ENCODE results near the gene CLEC16A.
A peak's percentile ranks its signal among the peaks of the same experiment; 100 is the strongest.

The CLEC16A gene

DNA sequence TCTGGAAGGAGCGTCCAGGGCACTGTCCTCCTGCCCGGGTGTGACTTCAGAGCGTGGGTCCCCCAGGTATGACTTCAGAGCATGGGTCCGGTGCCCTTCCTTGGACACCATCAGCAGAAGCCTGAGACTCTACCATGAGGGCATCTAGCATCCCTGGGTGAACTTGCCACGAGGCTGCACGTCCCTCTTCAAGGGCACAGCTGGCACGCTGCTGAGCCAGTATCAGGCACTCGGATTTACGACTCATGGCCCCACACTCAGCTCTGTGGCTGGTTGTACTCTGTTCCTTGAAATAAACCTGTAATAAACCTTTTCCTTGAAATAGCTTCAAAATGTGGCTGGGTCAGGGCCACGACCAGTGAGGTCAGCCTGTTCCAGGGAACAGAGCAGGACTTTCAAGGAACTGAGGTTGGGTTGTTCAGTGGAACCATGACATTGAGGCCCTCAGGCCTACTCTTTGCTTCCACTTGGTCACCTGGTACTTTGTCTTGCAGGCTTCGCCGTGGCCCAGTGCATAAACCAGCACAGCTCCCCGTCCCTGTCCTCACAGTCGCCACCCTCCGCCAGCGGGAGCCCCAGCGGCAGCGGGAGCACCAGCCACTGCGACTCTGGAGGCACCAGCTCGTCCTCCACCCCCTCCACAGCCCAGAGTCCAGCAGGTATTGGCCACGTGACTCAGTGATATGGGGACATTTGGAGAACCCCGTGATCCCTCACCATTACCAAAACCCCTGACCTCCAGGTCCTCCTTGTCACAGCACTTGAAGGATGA, 221.7 kb downstream of the CLEC16A start:
- Mint-ChIP-seq H3K27ac (peak overlapping the region; percentile 41), H3K36me3 (ENCODE audit: low read depth) (peaks cover 59% of the 10 kb centered on the region), H3K27me3 (no peaks in the 10 kb centered on the region), H3K9me3 (no peaks in the 10 kb centered on the region), H3K4me3 (no peak overlapping the region), H3K4me1 (ENCODE audit: low read depth) (peaks cover 25% of the 10 kb centered on the region)
- no peak for DNase-seq

DNA sequence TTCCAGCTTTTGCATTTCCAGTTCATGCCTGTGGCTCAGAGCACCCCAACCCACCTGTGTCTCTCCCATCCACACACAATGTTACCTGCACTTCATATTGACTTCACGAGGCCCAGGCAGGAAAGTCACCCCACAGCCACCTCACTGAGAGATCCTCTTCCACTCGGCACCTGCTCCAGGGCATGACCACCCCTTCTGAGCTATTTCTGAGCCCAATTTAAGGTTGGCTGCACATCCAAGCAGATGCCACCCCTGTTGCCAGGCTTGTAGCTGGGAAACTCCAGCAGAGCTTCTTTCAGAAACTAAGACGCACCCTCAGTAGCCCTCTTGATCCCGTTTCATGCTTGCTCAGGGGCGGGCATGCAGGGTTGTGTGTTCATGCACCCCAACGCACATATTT, 223.2 kb downstream of the CLEC16A start:
- Mint-ChIP-seq H3K4me3 (no peak overlapping the region), H3K27ac (no peak overlapping the region), H3K9me3 (no peaks in the 10 kb centered on the region), H3K4me1 (ENCODE audit: low read depth) (peaks cover 23% of the 10 kb centered on the region), H3K36me3 (ENCODE audit: low read depth) (peaks cover 63% of the 10 kb centered on the region), H3K27me3 (no peaks in the 10 kb centered on the region)
- no peak for DNase-seq

DNA sequence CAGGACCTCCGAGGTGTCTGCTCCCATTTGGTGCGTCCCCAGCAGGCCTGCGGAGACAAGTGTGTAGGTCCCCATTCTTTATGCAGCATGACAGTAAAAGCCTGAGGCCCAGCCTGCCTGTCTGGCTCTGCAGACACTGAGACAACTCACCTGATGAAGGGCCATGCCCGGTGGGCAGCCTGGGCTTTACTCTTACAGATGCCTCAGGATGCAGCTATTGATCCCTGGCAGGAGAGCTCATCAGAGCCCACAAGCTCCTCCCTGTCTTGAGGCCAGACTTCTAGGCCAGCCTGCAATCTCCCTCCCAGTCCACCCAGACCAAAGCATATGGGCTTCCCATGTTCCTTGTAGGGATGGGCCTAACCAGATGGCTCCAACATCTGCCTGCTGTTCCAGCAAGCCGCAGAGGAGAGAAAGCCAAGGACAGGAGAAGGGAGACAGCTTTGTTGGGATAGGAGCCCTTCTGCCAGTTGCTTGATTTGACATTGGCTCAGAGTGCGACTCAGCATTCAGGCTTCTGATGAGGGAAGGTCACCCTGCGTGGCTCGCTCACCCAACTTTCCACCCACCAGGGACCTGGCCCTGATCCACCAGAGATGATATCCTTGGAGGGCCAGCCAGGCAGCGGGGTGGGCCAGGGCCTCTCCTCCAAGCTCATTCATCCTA, 224.2 kb downstream of the CLEC16A start:
- Mint-ChIP-seq H3K36me3 (ENCODE audit: low read depth) (peaks cover 70% of the 10 kb centered on the region), H3K4me1 (ENCODE audit: low read depth) (peaks cover 23% of the 10 kb centered on the region)

DNA sequence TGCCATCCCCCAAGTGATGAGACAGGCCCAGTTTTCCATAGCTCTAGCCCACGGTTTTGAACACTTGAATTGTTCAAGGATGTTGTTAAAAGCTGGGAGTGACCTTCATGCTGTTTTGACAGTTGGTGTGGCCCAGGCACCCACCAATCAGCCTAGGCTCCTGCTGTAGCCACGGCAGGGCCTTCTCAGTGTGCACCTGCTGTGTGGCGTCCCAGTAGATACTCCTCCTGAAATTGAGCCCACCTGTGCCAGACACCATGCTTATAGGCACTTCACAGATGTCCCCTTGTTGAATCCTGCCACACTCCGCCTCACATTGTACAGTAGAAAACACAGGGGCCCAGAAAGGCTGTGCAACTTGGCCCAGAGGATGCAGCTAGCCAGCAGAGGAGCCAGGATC, 225.3 kb downstream of the CLEC16A start:
- H3K27ac Mint-ChIP-seq, result peak overlapping the region; percentile 30
- H3K9me3 Mint-ChIP-seq, result no peaks in the 10 kb centered on the region
- no peak overlapping the region for H3K4me3 Mint-ChIP-seq

More for the DNA sequence above, 224.2 kb downstream of the CLEC16A start:
- DNase-seq, result no peak
- Mint-ChIP-seq H3K27ac (peak overlapping the region; percentile 17), H3K4me3 (no peak overlapping the region), H3K27me3 (no peaks in the 10 kb centered on the region), H3K9me3 (no peaks in the 10 kb centered on the region)

DNA sequence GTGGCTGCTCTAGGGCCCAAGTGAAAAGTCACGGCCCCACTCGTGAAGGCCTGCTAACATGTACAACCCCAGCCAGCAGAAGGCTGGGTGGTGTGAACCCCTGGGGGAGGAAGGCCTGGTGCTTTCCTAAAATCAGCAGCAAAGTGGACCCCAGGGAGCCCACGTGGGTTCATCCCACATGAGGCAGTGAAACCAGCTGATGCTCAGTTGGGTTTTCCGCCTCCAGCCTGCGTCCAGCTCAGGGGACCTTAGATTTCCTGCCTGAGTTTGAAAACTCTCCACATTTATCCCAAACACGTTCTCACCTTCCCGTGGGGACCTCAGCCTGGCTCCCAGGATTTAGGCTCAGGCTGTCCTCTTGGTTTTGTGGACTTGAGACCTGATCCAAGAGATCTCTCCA, 225.8 kb downstream of the CLEC16A start:
- Mint-ChIP-seq H3K9me3 (no peaks in the 10 kb centered on the region), H3K27me3 (no peaks in the 10 kb centered on the region), H3K27ac (peak overlapping the region; percentile 30), H3K36me3 (ENCODE audit: low read depth) (peaks cover 80% of the 10 kb centered on the region), H3K4me3 (no peak overlapping the region), H3K4me1 (ENCODE audit: low read depth) (peaks cover 36% of the 10 kb centered on the region)
- no peak for DNase-seq

More for the DNA sequence above, 225.3 kb downstream of the CLEC16A start:
- Mint-ChIP-seq H3K4me1 (ENCODE audit: low read depth) (peaks cover 30% of the 10 kb centered on the region), H3K27me3 (no peaks in the 10 kb centered on the region), H3K36me3 (ENCODE audit: low read depth) (peaks cover 78% of the 10 kb centered on the region)
- no peak for DNase-seq

GRCh38 chr16:11170696-11171447, 226.5 kb downstream of the CLEC16A start:
- Mint-ChIP-seq H3K4me1 (ENCODE audit: low read depth) (peaks cover 40% of the 10 kb centered on the region), H3K9me3 (no peaks in the 10 kb centered on the region), H3K36me3 (ENCODE audit: low read depth) (peaks cover 81% of the 10 kb centered on the region), H3K27me3 (no peaks in the 10 kb centered on the region), H3K27ac (peak overlapping the region; percentile 53), H3K4me3 (no peak overlapping the region)
- no peak for DNase-seq

GRCh38 chr16:11171448-11171709, 227.0 kb downstream of the CLEC16A start:
- H3K4me3 Mint-ChIP-seq, result no peak overlapping the region
- no peaks in the 10 kb centered on the region for H3K27me3 Mint-ChIP-seq
- no peak for DNase-seq
- peaks cover 45% of the 10 kb centered on the region for H3K4me1 Mint-ChIP-seq (ENCODE audit: low read depth)
- H3K9me3 Mint-ChIP-seq, result no peaks in the 10 kb centered on the region
- H3K27ac Mint-ChIP-seq, result peak overlapping the region; percentile 72
- peaks cover 81% of the 10 kb centered on the region for H3K36me3 Mint-ChIP-seq (ENCODE audit: low read depth)

DNA sequence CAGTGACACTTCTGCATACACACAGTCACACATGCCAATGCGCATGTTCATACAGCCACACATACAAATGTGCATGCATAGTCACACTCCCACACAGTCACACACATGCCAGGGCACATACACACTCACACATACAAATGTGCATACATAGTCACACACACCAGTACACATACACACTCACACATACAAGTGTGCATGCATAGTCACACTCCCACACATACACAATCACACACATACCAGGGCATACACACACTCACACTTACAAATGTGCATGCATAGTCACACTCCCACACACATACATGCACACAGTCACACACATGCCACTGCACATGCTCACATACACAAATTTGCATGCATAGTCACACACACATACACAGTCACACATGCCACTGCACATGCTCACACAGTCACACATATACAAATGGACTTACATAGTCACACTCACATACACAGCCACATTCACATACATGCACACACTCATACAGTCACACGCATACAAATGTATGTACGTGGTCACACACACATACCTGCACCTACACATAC, 227.5 kb downstream of the CLEC16A start:
- peaks cover 50% of the 10 kb centered on the region for H3K4me1 Mint-ChIP-seq (ENCODE audit: low read depth)
- H3K27me3 Mint-ChIP-seq, result no peaks in the 10 kb centered on the region
- H3K4me3 Mint-ChIP-seq, result no peak overlapping the region
- peak overlapping the region; percentile 72 for H3K27ac Mint-ChIP-seq
- H3K36me3 Mint-ChIP-seq (ENCODE audit: low read depth), result peaks cover 80% of the 10 kb centered on the region
- H3K9me3 Mint-ChIP-seq, result no peaks in the 10 kb centered on the region
- DNase-seq, result no peak

GRCh38 chr16:11173426-11173825, 229.1 kb downstream of the CLEC16A start:
- H3K4me3 Mint-ChIP-seq, result no peak overlapping the region
- no peaks in the 10 kb centered on the region for H3K9me3 Mint-ChIP-seq
- peaks cover 68% of the 10 kb centered on the region for H3K36me3 Mint-ChIP-seq (ENCODE audit: low read depth)
- peaks cover 61% of the 10 kb centered on the region for H3K4me1 Mint-ChIP-seq (ENCODE audit: low read depth)
- DNase-seq, result no peak
- peak overlapping the region; percentile 34 for H3K27ac Mint-ChIP-seq
- H3K27me3 Mint-ChIP-seq, result no peaks in the 10 kb centered on the region

GRCh38 chr16:11174141-11174540, 229.8 kb downstream of the CLEC16A start:
- no peaks in the 10 kb centered on the region for H3K27me3 Mint-ChIP-seq
- H3K9me3 Mint-ChIP-seq, result no peaks in the 10 kb centered on the region
- H3K4me3 Mint-ChIP-seq, result no peak overlapping the region
- H3K4me1 Mint-ChIP-seq (ENCODE audit: low read depth), result peaks cover 64% of the 10 kb centered on the region
- H3K27ac Mint-ChIP-seq, result peak overlapping the region; percentile 34
- peaks cover 67% of the 10 kb centered on the region for H3K36me3 Mint-ChIP-seq (ENCODE audit: low read depth)
- DNase-seq, result no peak

DNA sequence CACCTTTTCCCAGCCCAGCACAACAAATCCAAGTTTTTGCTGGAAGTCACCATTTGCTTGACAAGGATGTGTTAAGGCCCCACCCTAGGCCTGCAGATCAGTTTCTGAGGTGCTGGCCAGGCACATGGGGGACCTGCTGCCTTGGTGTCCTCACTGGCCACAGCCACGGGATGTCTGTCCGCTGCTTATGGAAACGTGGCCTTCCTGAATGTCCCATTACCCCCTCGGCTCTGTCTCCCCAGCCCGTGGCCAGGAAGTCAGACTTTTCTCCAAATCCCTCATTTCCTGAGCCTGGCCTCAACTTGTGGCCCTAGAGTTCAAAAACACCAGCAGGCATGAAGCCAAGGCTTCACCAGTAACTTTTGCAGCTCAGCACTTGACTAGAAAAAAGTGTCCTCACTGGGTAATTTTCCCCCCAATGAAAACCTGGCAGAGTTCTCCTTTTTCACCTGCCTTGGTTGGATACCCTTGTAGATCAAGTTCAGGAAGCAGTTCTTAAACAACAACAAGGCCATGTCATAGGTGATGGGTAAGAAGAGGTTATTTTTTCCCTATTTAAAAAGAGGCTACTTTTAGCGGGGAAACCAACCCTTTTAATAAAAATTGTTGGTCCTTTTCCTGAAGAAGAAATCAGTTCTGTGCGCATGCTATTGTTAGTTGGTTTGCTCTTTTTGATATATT, 230.9 kb downstream of the CLEC16A start:
- H3K27me3 Mint-ChIP-seq, result no peaks in the 10 kb centered on the region
- no peak for DNase-seq
- H3K4me1 Mint-ChIP-seq (ENCODE audit: low read depth), result peaks cover 69% of the 10 kb centered on the region

DNA sequence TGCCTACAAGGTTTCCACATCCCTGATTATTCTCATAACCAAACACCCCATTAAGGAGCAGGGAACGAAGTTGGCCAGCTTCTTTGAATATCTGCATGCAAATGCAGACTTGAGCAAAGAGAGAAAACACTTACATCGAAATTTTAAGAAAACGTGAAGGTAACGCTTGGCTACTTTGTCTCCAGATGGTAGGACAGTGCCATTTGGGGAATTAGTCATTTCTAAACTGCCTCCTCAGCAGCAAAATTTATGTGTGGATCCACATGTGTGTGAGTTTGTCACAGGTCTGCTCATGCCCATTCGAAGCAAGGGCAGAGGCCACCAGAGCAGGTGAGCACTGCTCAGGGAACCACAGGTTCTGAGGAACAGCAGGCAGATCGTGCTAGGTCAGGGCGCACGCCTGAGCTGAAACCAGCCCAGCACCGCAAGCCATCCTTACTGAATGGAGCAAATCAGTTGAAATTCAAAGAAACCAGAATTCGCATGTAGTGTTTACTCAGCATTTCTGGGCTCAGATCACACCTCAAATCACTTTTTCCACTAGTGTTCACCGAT, 231.5 kb downstream of the CLEC16A start:
- H3K36me3 Mint-ChIP-seq (ENCODE audit: low read depth), result peaks cover 72% of the 10 kb centered on the region
- H3K4me3 Mint-ChIP-seq, result no peak overlapping the region
- no peaks in the 10 kb centered on the region for H3K9me3 Mint-ChIP-seq
- H3K27me3 Mint-ChIP-seq, result no peaks in the 10 kb centered on the region
- H3K27ac Mint-ChIP-seq, result peak overlapping the region; percentile 95
- DNase-seq, result peak; percentile 67
- peaks cover 75% of the 10 kb centered on the region for H3K4me1 Mint-ChIP-seq (ENCODE audit: low read depth)

More for the DNA sequence above, 230.9 kb downstream of the CLEC16A start:
- Mint-ChIP-seq H3K27ac (peak overlapping the region; percentile 95), H3K9me3 (no peaks in the 10 kb centered on the region), H3K36me3 (ENCODE audit: low read depth) (peaks cover 73% of the 10 kb centered on the region), H3K4me3 (no peak overlapping the region)

DNA sequence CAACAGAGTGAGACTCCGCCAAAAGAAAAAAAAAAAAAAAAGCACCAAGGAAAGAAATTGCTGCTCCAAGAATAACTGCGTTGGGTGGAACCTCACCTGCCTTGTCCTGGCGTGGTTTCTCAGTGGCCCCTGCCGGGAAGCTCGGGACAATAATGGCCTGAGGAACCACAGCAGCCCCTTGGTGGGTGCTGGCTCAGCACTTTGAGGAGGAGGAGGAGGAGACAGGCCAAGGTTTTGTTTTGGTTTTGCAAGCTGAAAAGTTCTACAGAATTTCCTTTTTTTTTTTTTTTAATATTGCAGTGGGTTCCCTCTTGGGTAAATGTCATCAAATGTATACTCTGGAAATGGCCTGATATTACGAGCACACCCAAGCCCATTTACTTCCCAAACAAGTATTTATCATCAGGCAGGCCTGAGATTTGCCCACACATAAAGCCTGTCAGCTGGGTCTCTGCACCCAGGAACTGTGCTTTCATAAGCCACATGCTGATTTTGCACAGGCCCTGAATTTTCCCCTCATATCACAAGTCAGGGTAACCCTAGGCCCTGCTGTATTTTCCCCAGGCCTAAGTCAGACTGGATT, 233.3 kb downstream of the CLEC16A start:
- no peak for DNase-seq
- peaks cover 80% of the 10 kb centered on the region for H3K4me1 Mint-ChIP-seq (ENCODE audit: low read depth)
- H3K4me3 Mint-ChIP-seq, result no peak overlapping the region
- H3K27ac Mint-ChIP-seq, result peak overlapping the region; percentile 50
- peaks cover 69% of the 10 kb centered on the region for H3K36me3 Mint-ChIP-seq (ENCODE audit: low read depth)
- H3K9me3 Mint-ChIP-seq, result no peaks in the 10 kb centered on the region
- H3K27me3 Mint-ChIP-seq, result no peaks in the 10 kb centered on the region

DNA sequence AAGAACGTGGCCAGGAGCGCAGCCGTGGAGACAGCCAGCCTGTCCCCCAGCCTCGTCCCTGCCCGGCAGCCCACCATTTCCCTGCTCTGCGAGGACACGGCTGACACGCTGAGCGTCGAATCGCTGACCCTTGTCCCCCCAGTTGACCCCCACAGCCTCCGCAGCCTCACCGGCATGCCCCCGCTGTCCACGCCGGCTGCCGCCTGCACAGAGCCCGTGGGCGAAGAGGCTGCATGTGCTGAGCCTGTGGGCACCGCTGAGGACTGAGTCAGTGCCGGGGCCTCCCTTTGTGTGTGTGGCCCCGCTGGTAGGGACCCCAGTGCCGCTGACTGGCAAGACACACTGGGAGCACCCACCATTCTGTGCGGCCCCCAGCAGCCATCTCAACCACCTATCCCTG, 234.1 kb downstream of the CLEC16A start:
- peaks cover 62% of the 10 kb centered on the region for H3K36me3 Mint-ChIP-seq (ENCODE audit: low read depth)
- DNase-seq, result no peak
- peak overlapping the region; percentile 67 for H3K27ac Mint-ChIP-seq
- H3K9me3 Mint-ChIP-seq, result no peaks in the 10 kb centered on the region
- H3K4me1 Mint-ChIP-seq (ENCODE audit: low read depth), result peaks cover 84% of the 10 kb centered on the region
- H3K27me3 Mint-ChIP-seq, result no peaks in the 10 kb centered on the region
- H3K4me3 Mint-ChIP-seq, result no peak overlapping the region

Measured in activated T-cell treated with anti-CD3 and anti-CD28 coated beads, Interleukin-2, amount 50 U/mL, for 24 hours (primary cell).